SU-DHL-6 (cell line): ENCODE measurements around the gene IL32.

Source experiments
- EZH2phosphoT487 ChIP-seq: fragments of 200-600 bp; sonication (generic), shearing (Covaris generic); conservative IDR thresholded peaks from 2 replicates; pipeline ENCODE4 v1.6.1; 2018; ENCODE audit warnings: mild to moderate bottlenecking, antibody characterized with exemption, low read length, moderate library complexity, mixed read lengths
- TF ChIP-seq, protein P1 (sequence below): fragments of 200-600 bp; sonication (generic); IDR thresholded peaks from one replicate; pipeline ENCODE4 v1.5.1; 2017; ENCODE audit warnings: antibody characterized with exemption, mild to moderate bottlenecking, low read length, moderate library complexity; ENCODE audit not compliant: insufficient read depth, poor library complexity, severe bottlenecking

- TF ChIP-seq, protein P1, sequence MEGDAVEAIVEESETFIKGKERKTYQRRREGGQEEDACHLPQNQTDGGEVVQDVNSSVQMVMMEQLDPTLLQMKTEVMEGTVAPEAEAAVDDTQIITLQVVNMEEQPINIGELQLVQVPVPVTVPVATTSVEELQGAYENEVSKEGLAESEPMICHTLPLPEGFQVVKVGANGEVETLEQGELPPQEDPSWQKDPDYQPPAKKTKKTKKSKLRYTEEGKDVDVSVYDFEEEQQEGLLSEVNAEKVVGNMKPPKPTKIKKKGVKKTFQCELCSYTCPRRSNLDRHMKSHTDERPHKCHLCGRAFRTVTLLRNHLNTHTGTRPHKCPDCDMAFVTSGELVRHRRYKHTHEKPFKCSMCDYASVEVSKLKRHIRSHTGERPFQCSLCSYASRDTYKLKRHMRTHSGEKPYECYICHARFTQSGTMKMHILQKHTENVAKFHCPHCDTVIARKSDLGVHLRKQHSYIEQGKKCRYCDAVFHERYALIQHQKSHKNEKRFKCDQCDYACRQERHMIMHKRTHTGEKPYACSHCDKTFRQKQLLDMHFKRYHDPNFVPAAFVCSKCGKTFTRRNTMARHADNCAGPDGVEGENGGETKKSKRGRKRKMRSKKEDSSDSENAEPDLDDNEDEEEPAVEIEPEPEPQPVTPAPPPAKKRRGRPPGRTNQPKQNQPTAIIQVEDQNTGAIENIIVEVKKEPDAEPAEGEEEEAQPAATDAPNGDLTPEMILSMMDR = peak; percentile 19
- no peak for TF ChIP-seq EZH2phosphoT487
Measured at GRCh38 chr16:3115561-3115960, 50.1 kb downstream of the IL32 start.
